NCI-H345 (cell line): Measurements from ENCODE around the gene CAMKK1.
A peak's percentile ranks its signal among the peaks of the same experiment; 100 is the strongest.

Experiments
- DNase-seq: peaks from one replicate; lab custom pipeline; 2025; lab: John Stamatoyannopoulos, UW

CAMKK1 gene

GRCh38 chr17:3918372-3919122 lies 25.7 kb upstream of the CAMKK1 start:
- no peak for DNase-seq

DNA sequence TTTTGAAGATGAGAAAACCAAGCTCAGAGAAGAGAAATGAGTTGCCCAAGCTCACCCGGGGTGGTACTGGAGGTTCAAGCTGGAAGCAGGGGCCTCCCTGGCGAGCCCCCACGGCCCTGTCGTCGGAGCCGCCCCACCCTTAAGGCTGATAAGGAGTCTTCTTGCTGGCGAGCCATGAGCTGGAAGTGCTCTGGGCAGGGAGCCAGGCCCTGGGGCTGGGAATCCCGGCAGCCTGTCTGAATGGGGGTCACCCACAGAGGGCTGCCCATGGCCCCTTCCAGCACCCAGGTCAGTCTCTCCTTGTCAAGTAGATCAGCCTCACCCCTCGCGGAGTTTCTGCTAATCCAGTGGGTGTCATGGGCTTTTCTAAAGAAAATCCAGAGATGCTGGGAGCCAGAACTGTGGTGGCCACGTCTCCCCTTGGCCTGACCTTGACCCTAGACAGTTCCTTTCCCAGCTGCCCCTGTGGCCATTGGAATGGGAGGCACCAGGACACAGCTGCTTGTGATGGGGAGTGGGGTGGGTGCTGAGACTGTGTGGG lies 24.6 kb upstream of the CAMKK1 start:
- peak; percentile 20 for DNase-seq

GRCh38 chr17:3916825-3917224 lies 24.0 kb upstream of the CAMKK1 start:
- DNase-seq: no peak

GRCh38 chr17:3915995-3916696 lies 23.3 kb upstream of the CAMKK1 start, which contains the start of gene P2RX1:
Gene P2RX1, minus strand, starts transcription at chr17:3916465. Its CDS starts 240 bp downstream, at chr17:3916225.
- DNase-seq: no peak

- no peak for DNase-seq
These were observed 22.7 kb upstream of the CAMKK1 start for GRCh38 chr17:3915581-3915994.

DNA sequence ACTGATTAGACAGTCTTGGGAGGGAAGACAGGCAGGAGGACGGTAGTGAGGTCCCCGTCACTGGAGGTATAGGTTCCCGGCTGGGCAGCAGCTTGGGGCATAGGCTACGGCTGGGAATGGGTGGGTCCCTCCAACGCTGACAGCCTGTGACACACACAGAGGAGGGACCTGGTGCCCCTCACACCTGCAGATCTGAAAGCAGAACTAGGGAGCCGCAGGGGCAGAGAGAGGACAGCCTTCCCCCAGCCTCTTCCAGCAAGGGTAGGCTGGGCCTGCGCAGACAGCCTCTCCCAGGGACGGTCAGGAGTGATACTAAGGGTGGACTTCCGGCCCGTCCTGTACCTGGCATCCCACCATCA lies 21.4 kb upstream of the CAMKK1 start:
- no peak for DNase-seq

DNA sequence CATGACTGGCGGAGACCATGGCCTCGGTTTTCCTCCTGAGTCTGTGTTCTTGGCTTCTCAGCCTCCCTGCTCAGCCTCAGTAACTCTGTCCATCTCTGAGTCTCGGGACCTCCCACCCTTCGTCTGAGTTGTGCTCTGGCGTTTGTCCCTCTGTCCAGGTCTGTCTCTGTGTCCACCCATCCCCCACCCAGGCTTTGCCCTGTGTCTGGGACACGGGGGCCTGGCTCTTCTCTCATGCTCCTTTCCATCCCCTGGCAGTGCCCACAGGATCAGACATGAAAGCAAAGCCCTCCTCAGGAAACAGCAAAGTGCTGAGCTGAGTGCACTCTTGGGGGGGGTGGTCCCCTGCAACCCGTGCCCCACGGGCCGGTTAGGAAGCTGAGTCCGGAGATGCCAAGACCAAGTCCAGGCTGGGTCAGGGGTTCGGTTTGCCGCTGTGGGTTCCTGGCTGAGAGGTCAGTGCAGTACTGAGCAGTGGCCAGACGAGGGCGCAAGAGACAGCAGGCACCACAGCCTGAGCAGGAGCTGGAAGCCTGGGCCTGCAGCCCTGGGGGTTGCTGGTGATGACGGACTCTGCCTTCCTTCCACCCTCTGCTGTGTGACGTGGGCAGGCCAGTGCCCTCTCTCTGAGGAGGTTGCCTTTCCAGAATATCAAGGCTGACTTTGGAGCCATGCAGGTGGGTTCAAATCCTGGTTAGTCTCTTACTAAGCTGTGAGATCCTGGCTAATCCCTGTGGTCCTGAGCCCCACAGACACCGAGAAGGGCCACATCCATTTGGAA lies 20.9 kb upstream of the CAMKK1 start:
- peak; percentile 46 for DNase-seq

DNA sequence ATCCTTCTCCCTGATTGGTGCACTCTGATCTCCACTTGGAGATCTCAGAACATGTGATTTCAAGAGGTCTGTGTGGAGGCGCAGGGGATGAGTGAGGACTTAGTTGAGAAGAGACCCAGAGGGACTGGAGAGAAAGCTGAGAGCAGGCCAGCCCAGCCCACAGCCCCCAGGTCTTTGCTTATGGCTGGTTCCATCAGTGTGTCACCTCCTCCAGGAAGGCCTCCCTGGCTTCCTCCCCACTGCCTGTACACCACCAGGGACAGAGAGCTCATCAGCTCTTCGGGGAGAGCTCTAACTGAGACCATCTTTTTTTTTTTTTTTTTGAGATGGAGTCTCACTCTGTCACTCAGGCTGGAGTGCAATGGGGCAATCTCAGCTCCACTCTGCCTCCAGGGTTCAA lies 20.0 kb upstream of the CAMKK1 start:
- DNase-seq: no peak

DNA sequence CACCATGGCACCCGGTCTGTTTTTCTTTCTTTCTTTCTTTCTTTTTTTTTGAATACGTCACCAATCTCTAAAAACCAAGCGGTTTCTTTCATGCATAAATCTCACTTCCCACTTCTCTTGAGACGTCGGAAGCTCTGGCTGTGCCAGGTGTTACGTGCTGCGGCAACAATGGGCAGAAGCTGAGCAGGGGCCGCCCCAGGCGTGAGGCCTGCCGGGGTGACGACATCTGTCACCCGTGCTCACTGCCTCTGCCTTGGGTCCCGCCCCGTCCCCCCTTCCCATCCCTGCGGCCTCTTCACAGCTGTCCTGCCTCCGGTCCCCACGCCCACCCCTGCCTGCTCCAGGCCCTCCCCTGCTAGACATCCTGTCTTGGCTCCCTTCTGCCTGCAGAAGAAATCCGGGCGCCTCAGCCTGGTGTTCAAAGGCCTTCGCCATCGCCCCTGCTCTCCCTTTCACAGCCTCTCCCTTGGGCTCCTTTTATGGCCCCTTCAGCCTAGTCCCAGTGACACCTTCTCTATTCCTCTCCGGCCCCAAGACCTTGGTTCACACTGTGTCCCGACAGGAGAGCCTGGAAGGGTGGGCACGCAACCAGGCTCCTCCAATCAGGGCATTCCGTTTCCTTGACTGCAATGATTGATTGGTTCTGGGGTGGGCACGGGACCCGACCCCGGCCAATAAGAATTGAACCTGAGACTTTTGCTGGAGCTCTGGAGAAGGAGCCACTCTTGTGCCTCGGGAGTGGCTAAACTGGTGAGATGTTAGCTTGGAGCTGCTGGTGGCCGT lies 18.6 kb upstream of the CAMKK1 start:
- DNase-seq: peak; percentile 54

DNA sequence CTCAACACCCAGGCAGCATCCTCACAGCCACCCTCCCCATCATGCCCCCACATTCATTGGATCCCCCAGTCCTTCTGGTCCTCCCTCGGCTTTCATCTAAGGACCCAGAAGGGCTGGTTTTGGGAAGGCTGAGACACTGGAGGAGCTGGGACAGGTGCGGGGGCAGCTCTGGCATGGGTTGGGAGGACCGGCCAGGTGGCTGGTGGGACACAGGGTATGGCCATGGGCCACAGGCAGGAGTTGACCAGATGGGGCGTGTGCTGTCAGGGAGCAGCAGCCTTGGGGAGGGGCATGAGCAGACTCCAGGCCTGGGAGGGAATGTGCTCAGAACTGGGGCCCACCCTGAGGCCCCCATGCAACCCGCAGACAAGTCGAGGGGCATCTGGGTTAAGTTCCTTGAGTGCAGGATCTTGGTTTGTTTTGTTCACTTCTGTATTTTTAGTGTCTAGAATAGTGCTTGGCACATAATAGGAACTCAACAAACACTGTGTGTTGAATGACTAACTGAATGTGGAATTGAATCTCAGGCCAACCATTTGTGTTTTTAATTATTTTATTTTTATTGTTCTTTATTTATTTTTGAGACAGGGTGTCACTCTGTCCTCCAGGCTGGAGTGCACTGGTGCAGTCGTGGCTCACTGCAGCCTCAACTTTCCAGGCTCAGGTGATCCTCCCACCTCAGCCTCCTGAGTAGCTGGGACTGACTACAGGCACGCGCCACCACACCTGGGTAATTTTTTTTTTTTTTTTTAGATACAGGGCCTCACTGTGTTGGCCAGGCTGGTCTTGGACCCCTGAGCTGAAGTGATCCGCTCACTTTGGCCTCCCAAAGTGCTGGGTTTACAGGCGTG lies 17.8 kb upstream of the CAMKK1 start:
- DNase-seq: no peak

GRCh38 chr17:3909257-3909656 lies 16.4 kb upstream of the CAMKK1 start:
- no peak for DNase-seq

GRCh38 chr17:3907483-3908216 lies 14.8 kb upstream of the CAMKK1 start:
- no peak for DNase-seq

GRCh38 chr17:3906881-3907280 lies 14.0 kb upstream of the CAMKK1 start:
- DNase-seq: no peak

DNA sequence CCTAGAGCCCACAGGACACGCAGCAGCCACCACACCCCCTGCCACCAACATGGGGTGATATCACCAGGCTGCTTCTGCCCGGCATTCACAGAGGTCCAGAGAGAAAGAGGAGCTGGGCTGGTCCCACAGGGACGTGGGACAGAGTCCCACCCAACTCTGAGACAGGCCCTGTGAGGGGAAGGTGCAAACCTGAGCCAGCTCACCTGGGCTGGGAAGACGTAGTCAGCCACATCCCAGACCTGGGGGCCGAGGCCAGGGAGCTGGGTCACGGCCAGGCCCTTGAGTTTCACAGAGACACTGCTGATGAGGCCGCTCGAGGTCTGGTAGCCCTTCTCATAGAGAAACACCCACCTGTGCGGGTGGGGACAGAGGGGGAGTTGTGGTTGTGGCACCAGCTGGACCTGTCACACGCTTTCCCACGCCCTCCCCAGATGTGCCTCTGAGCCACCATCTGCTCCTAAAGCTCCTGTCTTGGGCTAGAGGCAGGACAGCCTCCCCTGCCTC lies 12.2 kb upstream of the CAMKK1 start:
- DNase-seq: no peak

- DNase-seq: no peak
These were observed 11.6 kb upstream of the CAMKK1 start for GRCh38 chr17:3904501-3904900.

DNA sequence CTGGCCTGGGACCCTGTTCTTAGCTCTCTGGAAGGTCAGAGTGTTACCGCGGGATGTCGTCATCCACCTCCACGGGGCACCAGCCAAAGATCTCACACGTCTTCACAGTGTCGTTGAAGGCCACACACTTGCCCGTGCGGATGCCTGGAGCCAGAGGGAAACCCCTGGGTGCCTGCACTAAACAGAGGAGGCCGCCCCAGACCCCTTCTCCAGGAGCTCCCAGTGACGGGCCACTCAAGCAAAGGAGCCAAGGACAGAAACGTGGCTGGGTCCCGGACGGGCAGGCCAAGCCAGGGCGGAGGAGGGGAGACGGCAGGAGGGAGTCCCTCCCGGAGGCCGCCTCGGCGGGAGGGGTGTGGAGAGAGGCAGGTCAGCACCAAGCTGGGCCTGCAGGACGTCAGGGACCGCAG lies 11.0 kb upstream of the CAMKK1 start:
- no peak for DNase-seq

DNA sequence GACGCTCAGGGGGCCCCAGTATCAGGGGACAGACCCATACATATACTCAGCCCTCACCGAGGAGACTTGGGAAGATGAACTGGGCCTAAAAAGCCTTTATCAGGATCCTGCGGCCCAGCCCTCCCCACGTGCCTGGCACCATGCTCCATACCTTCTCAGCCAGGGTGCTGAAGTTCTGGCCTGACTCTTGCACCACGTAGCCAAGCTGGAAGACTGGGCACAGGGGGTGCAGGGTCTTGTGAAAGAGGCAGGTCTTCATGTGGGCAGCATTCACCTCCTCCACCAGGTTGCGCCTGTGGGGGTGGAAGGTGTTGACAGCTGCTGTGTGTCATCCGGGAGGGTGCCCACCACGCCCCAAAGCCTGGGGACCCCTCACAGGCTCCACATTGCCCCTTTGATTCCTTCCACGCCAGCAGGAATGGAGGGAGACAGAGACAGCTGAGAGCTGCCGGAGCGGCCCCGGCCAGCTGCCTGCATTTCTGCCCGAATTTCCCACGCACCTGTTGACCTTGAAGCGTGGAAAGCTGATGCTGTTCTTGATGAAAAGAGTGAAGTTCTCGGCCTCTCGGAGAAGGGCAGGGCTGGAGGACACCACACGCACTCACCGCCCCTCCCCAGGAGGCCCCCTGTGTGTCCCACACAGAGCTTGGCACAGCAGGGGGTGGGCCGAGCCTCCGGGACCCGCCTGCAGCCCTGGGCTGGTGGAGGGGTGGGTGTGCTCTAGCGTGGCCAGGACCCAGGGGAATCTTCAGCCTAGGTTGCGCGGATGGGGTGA lies 10.4 kb upstream of the CAMKK1 start:
- DNase-seq: no peak

GRCh38 chr17:3900646-3901045 lies 7.8 kb upstream of the CAMKK1 start:
- no peak for DNase-seq

- no peak for DNase-seq
These were observed 4.9 kb upstream of the CAMKK1 start for GRCh38 chr17:3897731-3898130.
